Trophoblast cell (in vitro differentiated cells and primary cell): Measurements from ENCODE around the gene LRP1.
A peak's percentile ranks its signal among the peaks of the same experiment; 100 is the strongest.

Source experiments
- DNase-seq, 2 donors: peaks; one replicate each; pipeline ENCODE4 v3.0.0-alpha.2; 2016
- H2AFZ ChIP-seq: 2 replicates; pipeline ENCODE4 v1.6.1; 2013; ENCODE audit warnings: low read length, moderate library complexity, mild to moderate bottlenecking; ENCODE audit not compliant: insufficient read depth, poor library complexity
- H2AK5ac ChIP-seq: 2 replicates; pipeline ENCODE4 v1.6.1; 2013; ENCODE audit warnings: mild to moderate bottlenecking, low read length
- H2BK120ac ChIP-seq: 2 replicates; pipeline ENCODE4 v1.6.1; 2013; ENCODE audit warnings: low read length, mild to moderate bottlenecking, moderate library complexity; ENCODE audit not compliant: insufficient read depth, poor library complexity
- H2BK12ac ChIP-seq: 2 replicates; pipeline ENCODE4 v1.6.1; 2013; ENCODE audit warnings: mild to moderate bottlenecking, low read length, moderate library complexity
- H2BK5ac ChIP-seq: 2 replicates; pipeline ENCODE4 v1.6.1; 2013; ENCODE audit warnings: low read length, low read depth, moderate library complexity, mild to moderate bottlenecking; ENCODE audit not compliant: poor library complexity
- H3K14ac ChIP-seq: 2 replicates; pipeline ENCODE4 v1.6.1; 2013; ENCODE audit warnings: mild to moderate bottlenecking, low read length
- H3K18ac ChIP-seq: 2 replicates; pipeline ENCODE4 v1.6.1; 2013; ENCODE audit warnings: mild to moderate bottlenecking, low read length
- H3K23ac ChIP-seq: 2 replicates; pipeline ENCODE4 v1.6.1; 2013; ENCODE audit warnings: low read length
- H3K27ac ChIP-seq: 2 replicates; pipeline ENCODE4 v1.5.1; 2013; ENCODE audit warnings: low read depth, mild to moderate bottlenecking, inconsistent platforms, low read length, moderate library complexity
- H3K27me3 ChIP-seq: 2 replicates; pipeline ENCODE4 v1.6.1; 2013; ENCODE audit warnings: inconsistent platforms, mild to moderate bottlenecking, low read length, moderate library complexity; ENCODE audit not compliant: insufficient read depth
- H3K36me3 ChIP-seq, 2 experiments: 1 replicate in 1 of 2; 2 replicates in 1 of 2; pipeline ENCODE4 v1.6.1; 2013; ENCODE audit warnings: low read length in 2 of 2, mild to moderate bottlenecking in 2 of 2, moderate library complexity in 1 of 2; ENCODE audit not compliant: insufficient read depth in 2 of 2, control insufficient read depth in 1 of 2
- H3K4ac ChIP-seq: 2 replicates; pipeline ENCODE4 v1.6.1; 2013; ENCODE audit warnings: low read depth, mild to moderate bottlenecking, low read length, moderate library complexity
- H3K4me1 ChIP-seq, 2 experiments: 1 replicate in 1 of 2; 2 replicates in 1 of 2; pipeline ENCODE4 v1.6.1; 2013; ENCODE audit warnings: low read length in 2 of 2, mild to moderate bottlenecking in 2 of 2, moderate library complexity in 1 of 2; ENCODE audit not compliant: insufficient read depth in 2 of 2, control insufficient read depth in 1 of 2
- H3K4me2 ChIP-seq: 2 replicates; pipeline ENCODE4 v1.6.1; 2013; ENCODE audit warnings: inconsistent platforms, mild to moderate bottlenecking, low read length, moderate library complexity
- H3K4me3 ChIP-seq: 2 replicates; pipeline ENCODE4 v1.5.1; 2013; ENCODE audit warnings: mild to moderate bottlenecking, low read depth, low read length, inconsistent platforms
- H3K79me1 ChIP-seq: one replicate; pipeline ENCODE4 v1.6.1; 2013; ENCODE audit warnings: low read length
- H3K79me2 ChIP-seq: 2 replicates; pipeline ENCODE4 v1.6.1; 2013; ENCODE audit warnings: low read length, mild to moderate bottlenecking; ENCODE audit not compliant: control insufficient read depth, insufficient read depth, poor library complexity
- H3K9ac ChIP-seq: 2 replicates; pipeline ENCODE4 v1.6.1; 2013; ENCODE audit warnings: mild to moderate bottlenecking, low read length
- H3K9me3 ChIP-seq: 2 replicates; pipeline ENCODE4 v1.6.1; 2013; ENCODE audit warnings: low read depth, mild to moderate bottlenecking, control low read depth, inconsistent platforms, low read length; ENCODE audit not compliant: insufficient read depth
- H4K12ac ChIP-seq: 2 replicates; pipeline ENCODE4 v1.6.1; 2013; ENCODE audit warnings: low read depth, mild to moderate bottlenecking, low read length, moderate library complexity
- H4K8ac ChIP-seq: 2 replicates; pipeline ENCODE4 v1.6.1; 2013; ENCODE audit warnings: low read depth, mild to moderate bottlenecking, low read length, moderate library complexity
- H4K91ac ChIP-seq: one replicate; pipeline ENCODE4 v1.6.1; 2013; ENCODE audit warnings: low read depth, mild to moderate bottlenecking, low read length, moderate library complexity
- WGBS: extraction: QIAGEN DNeasy Blood & Tissue Kit; methylation state at CpG from one replicate; pipeline ENCODE4 v1.1.7; 2013; ENCODE audit warnings: missing lambda C conversion rate; ENCODE audit not compliant: insufficient read length, insufficient coverage; ENCODE audit errors: extremely low coverage; 5-methylcytosine and 5-hydroxymethylcytosine counted together

LRP1 gene

DNA sequence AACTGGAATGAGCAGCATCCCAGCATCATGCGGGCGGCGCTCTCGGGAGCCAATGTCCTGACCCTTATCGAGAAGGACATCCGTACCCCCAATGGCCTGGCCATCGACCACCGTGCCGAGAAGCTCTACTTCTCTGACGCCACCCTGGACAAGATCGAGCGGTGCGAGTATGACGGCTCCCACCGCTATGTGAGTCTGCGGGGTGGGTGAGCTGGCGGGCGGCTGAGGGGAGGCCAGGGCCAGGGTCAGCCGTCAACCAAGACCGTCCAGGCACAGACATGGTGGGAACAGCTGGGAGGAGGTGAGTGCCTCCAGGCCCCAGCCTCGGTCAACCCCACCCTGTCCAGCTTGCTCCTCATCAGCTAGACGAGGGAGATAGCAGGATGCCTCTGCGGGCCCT is 62.5 kb downstream of the LRP1 start:
- no peaks in the 10 kb centered on the region for H3K79me2 ChIP-seq
- H3K27me3 ChIP-seq, result no peaks in the 10 kb centered on the region
- H2BK12ac ChIP-seq, result no peak overlapping the region
- H2AK5ac ChIP-seq, result no peak overlapping the region
- H2BK120ac ChIP-seq, result no peak overlapping the region
- H3K18ac ChIP-seq, result no peak overlapping the region
- no peak overlapping the region for H3K4me2 ChIP-seq
- no peak overlapping the region for H4K91ac ChIP-seq
- H2BK5ac ChIP-seq, result no peak overlapping the region
- no peak overlapping the region for H2AFZ ChIP-seq
- H3K14ac ChIP-seq, result no peak overlapping the region
- H3K4me1 ChIP-seq, result no peaks in the 10 kb centered on the region
- H3K9ac ChIP-seq, result no peak overlapping the region
- WGBS, result no CpG with 5 or more reads among the region's 23 CpGs
- H3K4me3 ChIP-seq, result no peak overlapping the region
- peaks cover 99 to 100% of the 10 kb centered on the region in 2 experiments for H3K36me3 ChIP-seq
- no peak overlapping the region for H3K4ac ChIP-seq
- H3K23ac ChIP-seq, result no peak overlapping the region
- no peak overlapping the region for H4K12ac ChIP-seq
- no peak overlapping the region for H3K27ac ChIP-seq
- H3K79me1 ChIP-seq, result no peaks in the 10 kb centered on the region
- no peak for DNase-seq
- H3K9me3 ChIP-seq, result peaks cover 9% of the 10 kb centered on the region
- no peak overlapping the region for H4K8ac ChIP-seq

DNA sequence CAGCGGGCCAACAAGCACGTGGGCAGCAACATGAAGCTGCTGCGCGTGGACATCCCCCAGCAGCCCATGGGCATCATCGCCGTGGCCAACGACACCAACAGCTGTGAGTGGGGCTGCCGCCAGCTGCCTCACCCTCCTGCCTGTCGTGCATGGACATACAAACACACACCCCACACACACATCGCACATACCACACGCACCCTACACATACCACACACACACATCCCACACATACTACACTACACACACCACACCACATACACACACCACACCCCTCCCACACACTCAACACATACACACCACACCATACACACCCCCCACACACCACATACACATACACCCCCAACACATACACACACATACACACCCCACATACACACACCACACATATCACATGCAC is 63.1 kb downstream of the LRP1 start:
- peak overlapping the region; percentile 59 for H3K4me3 ChIP-seq
- H2BK12ac ChIP-seq, result no peak overlapping the region
- H3K79me2 ChIP-seq, result no peaks in the 10 kb centered on the region
- no peak overlapping the region for H4K12ac ChIP-seq
- H3K27ac ChIP-seq, result no peak overlapping the region
- H2BK120ac ChIP-seq, result no peak overlapping the region
- H3K4me2 ChIP-seq, result no peak overlapping the region
- H3K14ac ChIP-seq, result no peak overlapping the region
- no peaks in the 10 kb centered on the region for H3K4me1 ChIP-seq
- no peak overlapping the region for H2AK5ac ChIP-seq
- no peak overlapping the region for H3K23ac ChIP-seq
- H3K36me3 ChIP-seq, result peaks cover 99 to 100% of the 10 kb centered on the region in 2 experiments
- no peaks in the 10 kb centered on the region for H3K27me3 ChIP-seq
- H2BK5ac ChIP-seq, result no peak overlapping the region
- H3K9me3 ChIP-seq, result peaks cover 9% of the 10 kb centered on the region
- no peak overlapping the region for H3K18ac ChIP-seq
- DNase-seq, result no peak
- no peaks in the 10 kb centered on the region for H3K79me1 ChIP-seq
- no peak overlapping the region for H3K9ac ChIP-seq
- WGBS, result 100% methylated on average over 2 of the region's 11 CpGs
- no peak overlapping the region for H4K91ac ChIP-seq
- H3K4ac ChIP-seq, result no peak overlapping the region
- no peak overlapping the region for H4K8ac ChIP-seq
- no peak overlapping the region for H2AFZ ChIP-seq

DNA sequence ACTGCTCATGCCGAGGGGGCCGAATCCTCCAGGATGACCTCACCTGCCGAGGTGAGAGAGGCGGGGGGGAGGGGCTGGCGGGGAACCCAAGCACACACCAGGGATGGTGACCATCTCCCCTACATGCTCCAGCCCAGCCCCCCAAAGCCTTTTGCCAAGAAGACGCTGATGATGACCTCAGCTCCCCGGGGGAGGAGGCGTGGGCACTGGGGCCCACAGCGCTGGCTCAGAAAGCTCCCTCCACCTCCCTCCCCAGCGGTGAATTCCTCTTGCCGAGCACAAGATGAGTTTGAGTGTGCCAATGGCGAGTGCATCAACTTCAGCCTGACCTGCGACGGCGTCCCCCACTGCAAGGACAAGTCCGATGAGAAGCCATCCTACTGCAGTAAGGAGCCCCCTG is 64.6 kb downstream of the LRP1 start:
- H3K79me1 ChIP-seq, result no peaks in the 10 kb centered on the region

DNA sequence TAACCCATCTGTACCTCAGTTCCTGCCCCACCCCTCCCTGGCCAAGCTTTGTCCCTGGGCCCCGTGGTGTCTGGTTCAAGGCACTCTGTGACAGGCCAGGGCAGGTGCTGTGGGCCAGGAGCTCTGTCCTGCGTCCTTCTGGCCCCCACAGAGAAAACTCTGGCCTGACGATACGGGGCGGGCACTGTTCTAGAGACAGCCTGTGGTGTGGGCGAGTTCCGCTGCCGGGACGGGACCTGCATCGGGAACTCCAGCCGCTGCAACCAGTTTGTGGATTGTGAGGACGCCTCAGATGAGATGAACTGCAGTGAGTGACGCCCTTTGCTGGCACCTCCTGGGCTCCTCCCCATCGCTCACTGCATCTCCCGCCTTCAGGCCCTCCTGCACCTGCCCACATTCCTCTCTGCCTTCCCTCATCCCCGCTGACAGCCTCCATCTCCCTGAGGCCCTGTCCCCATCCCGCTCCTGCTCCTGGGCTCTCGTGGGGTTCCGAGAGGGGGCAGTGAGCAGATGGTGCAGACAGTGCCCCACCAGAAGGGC is 65.5 kb downstream of the LRP1 start:
- Histone ChIP-seq H2AFZ (no peak overlapping the region), H3K23ac (no peak overlapping the region), H3K4ac (no peak overlapping the region), H2BK120ac (no peak overlapping the region), H2BK5ac (no peak overlapping the region), H3K4me2 (no peak overlapping the region), H3K18ac (no peak overlapping the region), H3K9ac (no peak overlapping the region), H3K9me3 (peaks cover 12% of the 10 kb centered on the region), H3K27me3 (no peaks in the 10 kb centered on the region), H4K12ac (no peak overlapping the region), H4K91ac (no peak overlapping the region), H4K8ac (no peak overlapping the region), H3K14ac (no peak overlapping the region), H3K79me1 (no peaks in the 10 kb centered on the region), H3K4me1 (no peaks in the 10 kb centered on the region), H3K36me3 (peaks cover 100% of the 10 kb centered on the region in 2 experiments), H3K79me2 (no peaks in the 10 kb centered on the region), H3K27ac (no peak overlapping the region), H2AK5ac (no peak overlapping the region), H2BK12ac (no peak overlapping the region), H3K4me3 (no peak overlapping the region)
- no peak for DNase-seq
- WGBS, result no CpG with 5 or more reads among the region's 19 CpGs

More for the DNA sequence above, 64.6 kb downstream of the LRP1 start:
- Histone ChIP-seq H3K27me3 (no peaks in the 10 kb centered on the region), H2AFZ (no peak overlapping the region), H4K91ac (no peak overlapping the region), H2BK5ac (no peak overlapping the region), H3K36me3 (peaks cover 100% of the 10 kb centered on the region in 2 experiments), H3K4me3 (no peak overlapping the region), H2AK5ac (no peak overlapping the region), H3K14ac (no peak overlapping the region), H3K18ac (no peak overlapping the region), H3K23ac (no peak overlapping the region), H2BK120ac (no peak overlapping the region), H3K79me2 (no peaks in the 10 kb centered on the region), H4K8ac (no peak overlapping the region), H2BK12ac (no peak overlapping the region), H3K4me2 (no peak overlapping the region), H3K4me1 (no peaks in the 10 kb centered on the region), H3K27ac (no peak overlapping the region), H3K9me3 (peaks cover 12% of the 10 kb centered on the region), H3K4ac (no peak overlapping the region), H4K12ac (no peak overlapping the region), H3K9ac (no peak overlapping the region)
- no CpG with 5 or more reads among the region's 16 CpGs for WGBS
- DNase-seq, result no peak
